ENCODE data around the gene TRIM2. TPM values are rescaled to one million over a fixed set of nuclear protein-coding genes. Genes with fewer than 3 reads are reported as not detected.
A peak's percentile ranks its signal among the peaks of the same experiment; 100 is the strongest.

TRIM2 gene
- polyA plus RNA-seq, 1 of the 3 experiments (the other 2 are of a cell fraction) = 16.4 TPM

DNA sequence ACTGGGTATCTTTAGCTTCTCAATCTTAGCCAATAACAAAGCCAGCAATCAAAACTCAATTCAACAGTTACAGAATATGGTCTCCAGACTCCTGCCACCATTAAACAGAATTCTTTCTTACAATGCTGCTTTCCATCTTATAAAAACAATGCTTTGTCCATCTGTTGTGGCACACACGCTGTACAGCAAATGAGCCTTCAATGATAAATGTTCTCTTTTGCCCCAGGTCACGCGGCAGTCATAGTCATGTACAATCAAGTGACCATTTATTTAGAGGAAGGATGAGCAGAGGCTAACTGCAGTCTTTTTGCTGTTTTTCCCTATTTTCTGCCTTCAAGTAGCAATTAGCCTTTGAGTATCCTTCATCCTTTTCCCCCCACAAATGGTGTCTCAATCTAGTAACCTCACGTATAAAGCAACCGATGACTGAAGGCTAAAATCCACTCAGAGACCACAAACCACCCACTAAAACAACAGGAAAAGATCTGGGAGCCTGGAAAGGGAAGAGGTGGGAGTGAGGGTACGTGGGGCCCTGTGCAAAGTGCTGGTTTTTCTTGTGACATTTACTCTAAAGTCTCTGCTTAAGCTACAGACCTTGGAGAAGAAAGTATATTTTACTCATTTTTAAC, 24.4 kb downstream of the TRIM2 start:
- Histone ChIP-seq H3K36me3 (replicated peaks in 1 of 2; ENCODE audit: control insufficient read depth in 1 of 2, insufficient read depth in 2 of 2, low read length in 1 of 2) (peaks cover 11 to 12% of the 10 kb centered on the region in 2 experiments), H2AFZ (ENCODE audit: low read depth) (no peak overlapping the region), H3K9ac (no peak overlapping the region), H3K9me2 (no peaks in the 10 kb centered on the region), H3K27ac (ENCODE audit: low read depth in 2 of 2, low read length in 1 of 2) (peak overlapping the region in 1 of 2 experiments; percentile 81; a peak in 2 of 4 replicates), H4K20me1 (ENCODE audit: insufficient read depth) (no peaks in the 10 kb centered on the region), H3F3A (replicated peaks; ENCODE audit: insufficient read depth) (peaks cover 11% of the 10 kb centered on the region), H3K9me3 (0 out of 2 replicates have a peak, but pooled peaks cover 8% of the 10 kb centered on the region), H3K27me3 (ENCODE audit: insufficient read depth) (no peaks in the 10 kb centered on the region), H3K79me2 (ENCODE audit: insufficient read depth) (peaks cover 70% of the 10 kb centered on the region), H3K4me2 (no peak overlapping the region), H3K4me1 (ENCODE audit: control insufficient read depth in 1 of 2, insufficient read depth in 2 of 2, low read depth in 1 of 2, low read length in 1 of 2) (peaks cover 27 to 32% of the 10 kb centered on the region in 2 experiments; a peak in 3 of 4 replicates), H3K4me3 (ENCODE audit: low read depth in 2 of 2, low read length in 1 of 2) (no peak overlapping the region)
- 74% methylated on average over 6 of the region's 6 CpGs for WGBS (ENCODE audit: low lambda C conversion rate)
- ChIA-PET CTCF (interaction anchor here (1.0 to 3.7 kb wide), 3 partner anchors 86 to 350 kb away, joined by 3 to 11 read pairs (median 7); no protein-coding TSS in a partner anchor), POLR2A (no interaction called here)
- TF ChIP-seq NFIC (IDR thresholded peaks at IDR 0.05; ENCODE audit: borderline replicate concordance) = no peak
- TF ChIP-seq MXI1 (IDR thresholded peaks at IDR 0.05; ENCODE audit: low read depth, low read length) = peak; percentile 54; the same call in 1 of the 2 replicates
- TF ChIP-seq EP300 (IDR thresholded peaks at IDR 0.05; ENCODE audit: borderline replicate concordance in 1 of 2, low read depth in 1 of 2, low read length in 1 of 2) = peak in 1 of 2 experiments; percentile 40; a peak in 1 of 4 replicates
- TF ChIP-seq SMC3 (IDR thresholded peaks at IDR 0.05; ENCODE audit: low read depth, low read length) = no peak
- peak; percentile 50 for DNase-seq

DNA sequence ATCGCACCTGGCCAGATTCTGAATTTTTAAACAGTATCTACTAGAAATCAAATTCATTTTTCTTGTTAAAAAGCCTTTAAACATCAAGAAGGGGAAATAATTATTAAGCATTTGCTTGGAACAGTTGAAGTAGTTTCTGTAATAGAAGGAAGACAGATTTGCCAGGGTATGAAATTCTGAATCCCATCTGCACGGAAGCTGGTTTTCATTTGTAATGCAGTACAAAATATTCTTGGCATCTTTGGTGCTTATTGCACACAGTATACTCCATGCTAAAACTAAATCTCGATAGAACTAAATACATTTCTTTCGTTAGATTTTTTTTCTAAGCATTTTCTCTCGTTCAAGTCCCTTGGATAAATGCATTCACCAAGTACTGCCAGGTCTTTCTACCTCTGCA, 25.3 kb downstream of the TRIM2 start:
- Histone ChIP-seq H3K4me3 (ENCODE audit: low read depth in 2 of 2, low read length in 1 of 2) (no peak overlapping the region), H3K79me2 (ENCODE audit: insufficient read depth) (peaks cover 61% of the 10 kb centered on the region), H3F3A (replicated peaks; ENCODE audit: insufficient read depth) (peaks cover 17% of the 10 kb centered on the region), H3K36me3 (replicated peaks in 1 of 2; ENCODE audit: control insufficient read depth in 1 of 2, insufficient read depth in 2 of 2, low read length in 1 of 2) (peaks cover 9 to 12% of the 10 kb centered on the region in 2 experiments), H3K9ac (no peak overlapping the region), H2AFZ (ENCODE audit: low read depth) (no peak overlapping the region), H3K27ac (ENCODE audit: low read depth in 2 of 2, low read length in 1 of 2) (no peak overlapping the region), H3K9me2 (no peaks in the 10 kb centered on the region), H3K9me3 (0 out of 2 replicates have a peak, but pooled peaks cover 8% of the 10 kb centered on the region), H4K20me1 (ENCODE audit: insufficient read depth) (no peaks in the 10 kb centered on the region; the same call in 1 of the 2 replicates), H3K27me3 (ENCODE audit: insufficient read depth) (no peaks in the 10 kb centered on the region), H3K4me2 (no peak overlapping the region), H3K4me1 (ENCODE audit: control insufficient read depth in 1 of 2, insufficient read depth in 2 of 2, low read depth in 1 of 2, low read length in 1 of 2) (peaks cover 31 to 35% of the 10 kb centered on the region in 2 experiments; a peak in 3 of 4 replicates)
- POLR2A ChIA-PET = no interaction called here
- DNase-seq = no peak
- 94% methylated on average over 5 of the region's 5 CpGs for WGBS (ENCODE audit: low lambda C conversion rate)
- CTCF ChIA-PET = no interaction called here
- TF ChIP-seq SMC3 (IDR thresholded peaks at IDR 0.05; ENCODE audit: low read depth, low read length) (no peak), RFX5 (IDR thresholded peaks at IDR 0.05; ENCODE audit: low read length) (no peak), MXI1 (IDR thresholded peaks at IDR 0.05; ENCODE audit: low read depth, low read length) (no peak)
- TF ChIP-seq, protein P1, sequence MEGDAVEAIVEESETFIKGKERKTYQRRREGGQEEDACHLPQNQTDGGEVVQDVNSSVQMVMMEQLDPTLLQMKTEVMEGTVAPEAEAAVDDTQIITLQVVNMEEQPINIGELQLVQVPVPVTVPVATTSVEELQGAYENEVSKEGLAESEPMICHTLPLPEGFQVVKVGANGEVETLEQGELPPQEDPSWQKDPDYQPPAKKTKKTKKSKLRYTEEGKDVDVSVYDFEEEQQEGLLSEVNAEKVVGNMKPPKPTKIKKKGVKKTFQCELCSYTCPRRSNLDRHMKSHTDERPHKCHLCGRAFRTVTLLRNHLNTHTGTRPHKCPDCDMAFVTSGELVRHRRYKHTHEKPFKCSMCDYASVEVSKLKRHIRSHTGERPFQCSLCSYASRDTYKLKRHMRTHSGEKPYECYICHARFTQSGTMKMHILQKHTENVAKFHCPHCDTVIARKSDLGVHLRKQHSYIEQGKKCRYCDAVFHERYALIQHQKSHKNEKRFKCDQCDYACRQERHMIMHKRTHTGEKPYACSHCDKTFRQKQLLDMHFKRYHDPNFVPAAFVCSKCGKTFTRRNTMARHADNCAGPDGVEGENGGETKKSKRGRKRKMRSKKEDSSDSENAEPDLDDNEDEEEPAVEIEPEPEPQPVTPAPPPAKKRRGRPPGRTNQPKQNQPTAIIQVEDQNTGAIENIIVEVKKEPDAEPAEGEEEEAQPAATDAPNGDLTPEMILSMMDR (IDR thresholded peaks at IDR 0.05) = no peak

DNA sequence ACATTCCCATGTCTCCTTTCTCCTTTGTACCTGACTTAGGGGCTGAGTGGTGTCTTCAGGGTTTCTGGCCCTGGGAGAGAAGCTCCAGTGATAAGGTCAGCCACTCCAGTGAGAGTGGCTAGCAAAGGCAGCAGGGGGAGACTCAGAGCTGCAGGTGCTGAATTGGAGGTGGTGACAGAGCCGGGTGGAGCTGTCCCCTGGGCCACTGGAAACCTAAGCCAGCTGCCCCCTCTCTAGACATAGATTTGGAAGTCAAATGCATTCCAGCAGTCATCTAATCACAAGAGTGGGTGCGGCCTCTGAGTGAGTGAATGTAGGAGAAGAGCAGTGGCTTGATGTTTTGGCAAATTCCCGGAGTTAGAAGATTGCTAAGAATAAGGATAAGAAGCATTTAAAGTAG, 28.5 kb downstream of the TRIM2 start:
- Histone ChIP-seq H3K4me2 (peak overlapping the region; percentile 64; the same call in 1 of the 2 replicates), H3K79me2 (ENCODE audit: insufficient read depth) (peaks cover 52% of the 10 kb centered on the region; the same call in 1 of the 2 replicates), H3K9me2 (no peaks in the 10 kb centered on the region), H3K27ac (ENCODE audit: low read depth in 2 of 2, low read length in 1 of 2) (peak overlapping the region; percentile 84 to 88; a peak in 3 of 4 replicates), H4K20me1 (ENCODE audit: insufficient read depth) (no peaks in the 10 kb centered on the region; the same call in 1 of the 2 replicates), H3F3A (replicated peaks; ENCODE audit: insufficient read depth) (peaks cover 29% of the 10 kb centered on the region), H3K36me3 (replicated peaks in 1 of 2; ENCODE audit: control insufficient read depth in 1 of 2, insufficient read depth in 2 of 2, low read length in 1 of 2) (peaks cover 0 to 6% of the 10 kb centered on the region in 2 experiments), H2AFZ (ENCODE audit: low read depth) (no peak overlapping the region), H3K9me3 (no peaks in the 10 kb centered on the region), H3K27me3 (ENCODE audit: insufficient read depth) (no peaks in the 10 kb centered on the region), H3K9ac (no peak overlapping the region), H3K4me1 (ENCODE audit: control insufficient read depth in 1 of 2, insufficient read depth in 2 of 2, low read depth in 1 of 2, low read length in 1 of 2) (peaks cover 33 to 42% of the 10 kb centered on the region in 2 experiments; a peak in 3 of 4 replicates), H3K4me3 (ENCODE audit: low read depth in 2 of 2, low read length in 1 of 2) (no peak overlapping the region)
- WGBS (ENCODE audit: low lambda C conversion rate) = 67% methylated on average over 3 of the region's 3 CpGs
- POLR2A ChIA-PET = no interaction called here
- CTCF ChIA-PET = interaction anchor here (1.5 to 1.7 kb wide), 2 partner anchors 13 to 90 kb away, joined by 3 to 5 read pairs; no protein-coding TSS in a partner anchor
- DNase-seq = no peak
- TF ChIP-seq RXRA (IDR thresholded peaks at IDR 0.05; ENCODE audit: borderline replicate concordance, low read depth) (no peak), JUND (IDR thresholded peaks at IDR 0.05) (no peak), POLR2AphosphoS5 (IDR thresholded peaks at IDR 0.05; ENCODE audit: low read depth, low read length) (no peak), GABPA (IDR thresholded peaks at IDR 0.05; ENCODE audit: low read depth) (no peak), TAF1 (IDR thresholded peaks at IDR 0.05; ENCODE audit: borderline replicate concordance, low read depth, low read length) (no peak), ELF1 (IDR thresholded peaks at IDR 0.05) (no peak), MEF2A (IDR thresholded peaks at IDR 0.05; ENCODE audit: borderline replicate concordance, low read depth) (no peak), RCOR1 (IDR thresholded peaks at IDR 0.05; ENCODE audit: low read length) (no peak), RAD21 (IDR thresholded peaks at IDR 0.05; ENCODE audit: low read length) (peak; percentile 52)
- TF ChIP-seq, protein P2, sequence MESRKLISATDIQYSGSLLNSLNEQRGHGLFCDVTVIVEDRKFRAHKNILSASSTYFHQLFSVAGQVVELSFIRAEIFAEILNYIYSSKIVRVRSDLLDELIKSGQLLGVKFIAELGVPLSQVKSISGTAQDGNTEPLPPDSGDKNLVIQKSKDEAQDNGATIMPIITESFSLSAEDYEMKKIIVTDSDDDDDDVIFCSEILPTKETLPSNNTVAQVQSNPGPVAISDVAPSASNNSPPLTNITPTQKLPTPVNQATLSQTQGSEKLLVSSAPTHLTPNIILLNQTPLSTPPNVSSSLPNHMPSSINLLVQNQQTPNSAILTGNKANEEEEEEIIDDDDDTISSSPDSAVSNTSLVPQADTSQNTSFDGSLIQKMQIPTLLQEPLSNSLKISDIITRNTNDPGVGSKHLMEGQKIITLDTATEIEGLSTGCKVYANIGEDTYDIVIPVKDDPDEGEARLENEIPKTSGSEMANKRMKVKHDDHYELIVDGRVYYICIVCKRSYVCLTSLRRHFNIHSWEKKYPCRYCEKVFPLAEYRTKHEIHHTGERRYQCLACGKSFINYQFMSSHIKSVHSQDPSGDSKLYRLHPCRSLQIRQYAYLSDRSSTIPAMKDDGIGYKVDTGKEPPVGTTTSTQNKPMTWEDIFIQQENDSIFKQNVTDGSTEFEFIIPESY (IDR thresholded peaks at IDR 0.05; ENCODE audit: borderline replicate concordance, low read depth) = no peak
- TF ChIP-seq, protein P3, sequence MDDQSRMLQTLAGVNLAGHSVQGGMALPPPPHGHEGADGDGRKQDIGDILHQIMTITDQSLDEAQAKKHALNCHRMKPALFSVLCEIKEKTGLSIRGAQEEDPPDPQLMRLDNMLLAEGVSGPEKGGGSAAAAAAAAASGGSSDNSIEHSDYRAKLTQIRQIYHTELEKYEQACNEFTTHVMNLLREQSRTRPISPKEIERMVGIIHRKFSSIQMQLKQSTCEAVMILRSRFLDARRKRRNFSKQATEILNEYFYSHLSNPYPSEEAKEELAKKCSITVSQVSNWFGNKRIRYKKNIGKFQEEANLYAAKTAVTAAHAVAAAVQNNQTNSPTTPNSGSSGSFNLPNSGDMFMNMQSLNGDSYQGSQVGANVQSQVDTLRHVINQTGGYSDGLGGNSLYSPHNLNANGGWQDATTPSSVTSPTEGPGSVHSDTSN (IDR thresholded peaks at IDR 0.05) = no peak
